Measurements from ENCODE around the gene ZEB2.

DNA sequence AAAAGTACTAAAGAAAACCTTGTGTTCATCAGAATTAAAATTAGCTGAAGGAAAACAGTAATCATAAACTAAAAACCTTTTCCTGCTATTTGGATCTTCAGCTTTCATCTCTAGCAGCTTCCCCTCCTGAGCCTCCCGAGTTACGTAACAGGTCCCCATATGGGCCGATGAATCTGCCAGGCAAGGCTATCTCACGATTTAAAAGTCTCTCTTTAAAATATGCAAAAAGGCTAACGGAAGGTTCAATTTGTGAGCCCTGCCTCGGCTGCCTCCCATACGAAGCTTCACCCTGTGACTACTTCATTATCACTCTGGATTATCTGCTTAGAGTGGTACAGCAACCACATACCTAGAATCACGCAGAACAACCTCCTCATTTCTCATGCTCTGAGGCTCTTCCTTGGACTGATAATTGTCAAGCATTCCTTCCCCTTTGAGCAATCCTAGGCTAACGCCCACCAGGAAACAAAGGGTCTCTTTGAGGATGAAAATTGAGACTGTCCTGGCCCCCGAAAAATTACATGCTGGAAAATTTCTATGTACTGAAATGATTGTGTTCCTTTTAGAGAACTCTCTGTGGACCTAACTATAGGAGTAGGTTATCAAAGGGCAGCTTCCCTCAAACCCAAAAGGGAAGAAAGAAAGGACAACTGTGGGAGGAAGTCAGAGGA is 147.4 kb downstream of the ZEB2 start:
- no peak for TF ChIP-seq POLR2A (IDR thresholded peaks at IDR 0.05)
- TF ChIP-seq, protein P1, sequence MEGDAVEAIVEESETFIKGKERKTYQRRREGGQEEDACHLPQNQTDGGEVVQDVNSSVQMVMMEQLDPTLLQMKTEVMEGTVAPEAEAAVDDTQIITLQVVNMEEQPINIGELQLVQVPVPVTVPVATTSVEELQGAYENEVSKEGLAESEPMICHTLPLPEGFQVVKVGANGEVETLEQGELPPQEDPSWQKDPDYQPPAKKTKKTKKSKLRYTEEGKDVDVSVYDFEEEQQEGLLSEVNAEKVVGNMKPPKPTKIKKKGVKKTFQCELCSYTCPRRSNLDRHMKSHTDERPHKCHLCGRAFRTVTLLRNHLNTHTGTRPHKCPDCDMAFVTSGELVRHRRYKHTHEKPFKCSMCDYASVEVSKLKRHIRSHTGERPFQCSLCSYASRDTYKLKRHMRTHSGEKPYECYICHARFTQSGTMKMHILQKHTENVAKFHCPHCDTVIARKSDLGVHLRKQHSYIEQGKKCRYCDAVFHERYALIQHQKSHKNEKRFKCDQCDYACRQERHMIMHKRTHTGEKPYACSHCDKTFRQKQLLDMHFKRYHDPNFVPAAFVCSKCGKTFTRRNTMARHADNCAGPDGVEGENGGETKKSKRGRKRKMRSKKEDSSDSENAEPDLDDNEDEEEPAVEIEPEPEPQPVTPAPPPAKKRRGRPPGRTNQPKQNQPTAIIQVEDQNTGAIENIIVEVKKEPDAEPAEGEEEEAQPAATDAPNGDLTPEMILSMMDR (IDR thresholded peaks at IDR 0.05) = no peak

Data from uterus (tissue), 2 donors.